IMR-90 (cell line): ENCODE data around the gene GPC6. TPM values are rescaled to one million over a fixed set of nuclear protein-coding genes. Genes with fewer than 3 reads are reported as not detected.
A peak's percentile ranks its signal among the peaks of the same experiment; 100 is the strongest.

Experiments used
- ATAC-seq: fragments of 200-7000 bp; cut with Tn5 transposase; 2 replicates; pipeline ENCODE4 v1.9.1; 2020; ENCODE audit warnings: low read depth, mild to moderate bottlenecking, moderate library complexity
- BruUV-seq: library from RNA; stranded (reverse); fragments of 400-500 nt; replicated peaks from 2 replicates; lab custom pipeline; 2021; lab: Mats Ljungman, UMichigan
- CTCF ChIA-PET: fragments of 300-600 bp; formaldehyde crosslinking; extraction: SDS; loops from one replicate; lab custom pipeline; 2021; ENCODE audit warnings: antibody characterized with exemption; lab: Yijun Ruan, JAX
- POLR2A ChIA-PET: fragments of 300-600 bp; sonication (Branson Sonifier 250); formaldehyde crosslinking; loops from one replicate; lab custom pipeline; 2022; ENCODE audit warnings: antibody characterized with exemption; ENCODE audit not compliant: unreplicated experiment; lab: Charles Lee
- DNase-seq: peaks from one replicate; pipeline ENCODE4 v3.0.0; 2013
- H2AFZ ChIP-seq: replicated peaks from 2 replicates; pipeline ENCODE3; 2013; ENCODE audit warnings: low read length, mild to moderate bottlenecking; ENCODE audit not compliant: poor library complexity
- H2AK5ac ChIP-seq: 2 replicates; pipeline ENCODE4 v1.6.1; 2013; ENCODE audit warnings: low read depth, low read length, inconsistent platforms
- H2AK9ac ChIP-seq: replicated peaks from 2 replicates; pipeline ENCODE3; 2013; ENCODE audit warnings: mild to moderate bottlenecking, low read depth, low read length, moderate library complexity; ENCODE audit not compliant: poor library complexity
- H2BK120ac ChIP-seq: 2 replicates; pipeline ENCODE4 v1.6.1; 2013; ENCODE audit warnings: low read depth, low read length, inconsistent platforms
- H2BK15ac ChIP-seq: 3 replicates; pipeline ENCODE4 v1.6.1; 2013; ENCODE audit warnings: low read depth, low read length, inconsistent platforms
- H2BK20ac ChIP-seq: 2 replicates; pipeline ENCODE4 v1.6.1; 2013; ENCODE audit warnings: low read depth, mild to moderate bottlenecking, inconsistent platforms, low read length, moderate library complexity
- H2BK5ac ChIP-seq: 2 replicates; pipeline ENCODE4 v1.6.1; 2013; ENCODE audit warnings: mild to moderate bottlenecking, low read depth, low read length, inconsistent platforms; ENCODE audit not compliant: poor library complexity, severe bottlenecking
- H3K14ac ChIP-seq: replicated peaks from 2 replicates; pipeline ENCODE4 v1.6.1; 2013; ENCODE audit warnings: low read depth, low read length, inconsistent platforms
- H3K18ac ChIP-seq: 2 replicates; pipeline ENCODE4 v1.6.1; 2013; ENCODE audit warnings: low read depth, low read length, control low read depth
- H3K23ac ChIP-seq: 2 replicates; pipeline ENCODE4 v1.6.1; 2013; ENCODE audit warnings: low read depth, low read length, inconsistent platforms
- H3K27ac ChIP-seq: 2 replicates; pipeline ENCODE4 v1.5.1; 2013; ENCODE audit warnings: mild to moderate bottlenecking, control low read depth, low read length; ENCODE audit not compliant: insufficient read depth
- H3K27me3 ChIP-seq: 2 replicates; pipeline ENCODE4 v1.6.1; 2013; ENCODE audit warnings: low read length; ENCODE audit not compliant: control insufficient read depth, insufficient read depth
- H3K36me3 ChIP-seq: 2 replicates; pipeline ENCODE4 v1.6.1; 2013; ENCODE audit warnings: low read length, mixed read lengths; ENCODE audit not compliant: control insufficient read depth, insufficient read depth
- H3K4ac ChIP-seq: 2 replicates; pipeline ENCODE4 v1.6.1; 2013; ENCODE audit warnings: low read depth, low read length, inconsistent platforms
- H3K4me1 ChIP-seq: 2 replicates; pipeline ENCODE4 v1.6.1; 2013; ENCODE audit warnings: low read length, mixed read lengths; ENCODE audit not compliant: control insufficient read depth, insufficient read depth
- H3K4me2 ChIP-seq: 2 replicates; pipeline ENCODE4 v1.6.1; 2013; ENCODE audit warnings: low read depth, mild to moderate bottlenecking, control low read depth, low read length, moderate library complexity
- H3K4me3 ChIP-seq: 2 replicates; pipeline ENCODE4 v1.5.1; 2013; ENCODE audit warnings: low read depth, mild to moderate bottlenecking, control low read depth, low read length, moderate library complexity; ENCODE audit not compliant: insufficient read depth
- H3K56ac ChIP-seq: 2 replicates; pipeline ENCODE4 v1.6.1; 2013; ENCODE audit warnings: low read length, inconsistent platforms; ENCODE audit not compliant: insufficient read depth; ENCODE audit errors: extremely low read depth
- H3K79me1 ChIP-seq, 2 experiments: 2 replicates each; pipeline ENCODE4 v1.6.1; 2013; ENCODE audit warnings: low read length in 2 of 2, inconsistent platforms in 1 of 2, low read depth in 1 of 2
- H3K9ac ChIP-seq: 2 replicates; pipeline ENCODE4 v1.6.1; 2013; ENCODE audit warnings: low read depth, low read length, control low read depth
- H3K9me1 ChIP-seq: 2 replicates; pipeline ENCODE4 v1.6.1; 2013; ENCODE audit warnings: low read length, inconsistent platforms; ENCODE audit not compliant: insufficient read depth
- H3K9me3 ChIP-seq: 2 replicates; pipeline ENCODE4 v1.6.1; 2013; ENCODE audit warnings: low read length; ENCODE audit not compliant: control insufficient read depth, insufficient read depth
- H4K20me1 ChIP-seq: 2 replicates; pipeline ENCODE4 v1.6.1; 2013; ENCODE audit warnings: low read length, inconsistent platforms; ENCODE audit not compliant: insufficient read depth
- H4K5ac ChIP-seq: 2 replicates; pipeline ENCODE4 v1.6.1; 2013; ENCODE audit warnings: mild to moderate bottlenecking, low read depth, low read length, control low read depth
- H4K8ac ChIP-seq, 2 experiments: 2 replicates each; pipeline ENCODE4 v1.6.1; 2013; ENCODE audit warnings: low read depth in 2 of 2, low read length in 2 of 2, control low read depth in 1 of 2, inconsistent platforms in 1 of 2
- H4K91ac ChIP-seq: 2 replicates; pipeline ENCODE4 v1.6.1; 2013; ENCODE audit warnings: low read depth, low read length, inconsistent platforms; ENCODE audit not compliant: insufficient read depth
- CHD1 ChIP-seq: IDR thresholded peaks from 2 replicates; pipeline ENCODE4 v1.6.1; 2012; ENCODE audit warnings: low read depth, low read length, improper control_type of control experiment
- FOS ChIP-seq: fragments of 150-350 bp; IDR thresholded peaks from 2 replicates; pipeline ENCODE4 v1.6.1; 2016; ENCODE audit warnings: low read depth, low read length
- MAZ ChIP-seq: IDR thresholded peaks from 2 replicates; pipeline ENCODE4 v1.6.1; 2012; ENCODE audit warnings: low read depth, mild to moderate bottlenecking, low read length, improper control_type of control experiment, moderate library complexity, borderline replicate concordance
- MXI1 ChIP-seq: IDR thresholded peaks from 2 replicates; pipeline ENCODE4 v1.6.1; 2012; ENCODE audit warnings: low read depth, mild to moderate bottlenecking, low read length, moderate library complexity, borderline replicate concordance
- NFE2L2 ChIP-seq: fragments of 150-350 bp; IDR thresholded peaks from 2 replicates; pipeline ENCODE4 v1.6.1; 2016; ENCODE audit warnings: low read depth, mild to moderate bottlenecking, low read length
- POLR2A ChIP-seq: IDR thresholded peaks from 2 replicates; pipeline ENCODE4 v1.6.1; 2012; ENCODE audit warnings: mild to moderate bottlenecking, low read depth, low read length
- RAD21 ChIP-seq: IDR thresholded peaks from 2 replicates; pipeline ENCODE4 v1.6.1; 2012; ENCODE audit warnings: low read length, improper control_type of control experiment
- RCOR1 ChIP-seq: IDR thresholded peaks from 2 replicates; pipeline ENCODE4 v1.6.1; 2012; ENCODE audit warnings: mild to moderate bottlenecking, low read length, improper control_type of control experiment; ENCODE audit not compliant: insufficient replicate concordance
- RFX5 ChIP-seq: IDR thresholded peaks from 2 replicates; pipeline ENCODE4 v1.8.0; 2012; ENCODE audit warnings: low read depth, mild to moderate bottlenecking, low read length, moderate library complexity
- SMC3 ChIP-seq: fragments of 150-350 bp; IDR thresholded peaks from 2 replicates; pipeline ENCODE4 v1.6.1; 2016; ENCODE audit warnings: low read depth, mild to moderate bottlenecking, antibody characterized with exemption, low read length, moderate library complexity
- USF2 ChIP-seq: fragments of 150-350 bp; IDR thresholded peaks from 2 replicates; pipeline ENCODE4 v1.6.1; 2017; ENCODE audit warnings: mild to moderate bottlenecking, antibody characterized with exemption, low read length, low read depth
- WGBS, 2 experiments: methylation state at CpG; one replicate each; pipeline versions ENCODE4 v1.1.5 to v1.1.7; 2013; ENCODE audit warnings: missing lambda C conversion rate in 2 of 2; ENCODE audit not compliant: insufficient read length in 1 of 2; ENCODE audit errors: extremely low coverage in 2 of 2; 5-methylcytosine and 5-hydroxymethylcytosine counted together
- dilution Hi-C: fragments of 300-500 bp; cut with HindIII; formaldehyde crosslinking; loops from one replicate; pipeline ENCODE4 v1.14.3; 2018; ENCODE audit warnings: low sequenced_read_pairs; ENCODE audit not compliant: unreplicated experiment
- in situ Hi-C: fragments of 300-500 bp; cut with MboI; formaldehyde crosslinking; loops from 3 replicates; pipeline ENCODE4 v1.14.3; 2019; ENCODE audit warnings: low sequenced_read_pairs, inconsistent platforms, mixed read lengths
- intact Hi-C: fragments of 100-400 bp; cut with micrococcal nuclease; formaldehyde crosslinking; loops from 2 replicates; pipeline ENCODE4 v1.10.0; 2022
- polyA plus RNA-seq, 3 experiments: library from polyadenylated mRNA; depleted of rRNA; stranded (reverse); fragments of >200 nt; gene quantifications; 2 replicates each; pipeline ENCODE4 v1.2.3, GENCODE V29; 2012; ENCODE audit warnings: low replicate concordance in 1 of 3
- total RNA-seq: library from RNA; depleted of rRNA; stranded (reverse); fragments of >200 nt; gene quantifications from 2 replicates; pipeline ENCODE4 v1.2.3, GENCODE V29; 2012
- TF ChIP-seq, protein P1 (sequence below): fragments of 150-350 bp; IDR thresholded peaks from 2 replicates; pipeline ENCODE4 v1.6.1; 2016; ENCODE audit warnings: low read depth, mild to moderate bottlenecking, low read length, moderate library complexity, borderline replicate concordance
- TF ChIP-seq, protein P2 (sequence below): conservative IDR thresholded peaks from 2 replicates; pipeline ENCODE4 v1.5.1; 2012; ENCODE audit warnings: mild to moderate bottlenecking, low read depth, low read length, improper control_type of control experiment

The GPC6 gene
- total and polyA plus RNA-seq, 2 of the 4 experiments (the other 2 are of a cell fraction): 14.9 to 39.4 TPM

- CTCF ChIA-PET: interaction anchor here (0.6 to 1.1 kb wide), 3 partner anchors 10 to 338 kb away, joined by 3 read pairs; no protein-coding TSS in a partner anchor
- ATAC-seq: no peak
- no peak overlapping the region for H3K4me2 ChIP-seq
Measured at GRCh38 chr13:93777504-93777903, 550.9 kb downstream of the GPC6 start.

More at GRCh38 chr13:93777504-93777903, 550.9 kb downstream of the GPC6 start:
- intact Hi-C loops (loop anchor here (5.0 kb wide), 1 partner anchor 550 kb away; the partner anchor contains the start of gene GPC6), dilution Hi-C loops (no loop called here), in situ Hi-C loops (no loop called here)
- Histone ChIP-seq H2AK5ac (no peak overlapping the region), H3K23ac (no peak overlapping the region), H2BK15ac (no peak overlapping the region), H3K9me3 (no peaks in the 10 kb centered on the region), H4K8ac (no peak overlapping the region), H4K20me1 (no peaks in the 10 kb centered on the region), H3K18ac (no peak overlapping the region), H3K9ac (no peak overlapping the region), H3K9me1 (no peaks in the 10 kb centered on the region), H2BK20ac (no peak overlapping the region), H2BK120ac (no peak overlapping the region), H3K27me3 (no peaks in the 10 kb centered on the region), H2BK5ac (peak overlapping the region; percentile 4), H2AK9ac (no peak overlapping the region), H3K27ac (no peak overlapping the region), H3K79me1 (no peaks in the 10 kb centered on the region), H3K4ac (no peak overlapping the region), H3K56ac (no peak overlapping the region), H4K5ac (no peak overlapping the region), H4K91ac (no peak overlapping the region), H2AFZ (no peak overlapping the region), H3K4me1 (peaks cover 7% of the 10 kb centered on the region; the same call in 1 of the 2 replicates), H3K36me3 (no peaks in the 10 kb centered on the region), H3K14ac (no peak overlapping the region), H3K4me3 (no peak overlapping the region)
- no peak for TF ChIP-seq NFE2L2
- TF ChIP-seq RFX5: no peak
- TF ChIP-seq MXI1: no peak
- TF ChIP-seq POLR2A: no peak
- no peak for TF ChIP-seq USF2
- TF ChIP-seq SMC3: no peak
- no peak for TF ChIP-seq FOS
- no peak for TF ChIP-seq RAD21
- TF ChIP-seq CHD1: no peak
- TF ChIP-seq, protein P1, sequence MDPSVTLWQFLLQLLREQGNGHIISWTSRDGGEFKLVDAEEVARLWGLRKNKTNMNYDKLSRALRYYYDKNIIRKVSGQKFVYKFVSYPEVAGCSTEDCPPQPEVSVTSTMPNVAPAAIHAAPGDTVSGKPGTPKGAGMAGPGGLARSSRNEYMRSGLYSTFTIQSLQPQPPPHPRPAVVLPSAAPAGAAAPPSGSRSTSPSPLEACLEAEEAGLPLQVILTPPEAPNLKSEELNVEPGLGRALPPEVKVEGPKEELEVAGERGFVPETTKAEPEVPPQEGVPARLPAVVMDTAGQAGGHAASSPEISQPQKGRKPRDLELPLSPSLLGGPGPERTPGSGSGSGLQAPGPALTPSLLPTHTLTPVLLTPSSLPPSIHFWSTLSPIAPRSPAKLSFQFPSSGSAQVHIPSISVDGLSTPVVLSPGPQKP: no peak
- no peak for TF ChIP-seq MAZ
- no peak for TF ChIP-seq RCOR1
- TF ChIP-seq, protein P2, sequence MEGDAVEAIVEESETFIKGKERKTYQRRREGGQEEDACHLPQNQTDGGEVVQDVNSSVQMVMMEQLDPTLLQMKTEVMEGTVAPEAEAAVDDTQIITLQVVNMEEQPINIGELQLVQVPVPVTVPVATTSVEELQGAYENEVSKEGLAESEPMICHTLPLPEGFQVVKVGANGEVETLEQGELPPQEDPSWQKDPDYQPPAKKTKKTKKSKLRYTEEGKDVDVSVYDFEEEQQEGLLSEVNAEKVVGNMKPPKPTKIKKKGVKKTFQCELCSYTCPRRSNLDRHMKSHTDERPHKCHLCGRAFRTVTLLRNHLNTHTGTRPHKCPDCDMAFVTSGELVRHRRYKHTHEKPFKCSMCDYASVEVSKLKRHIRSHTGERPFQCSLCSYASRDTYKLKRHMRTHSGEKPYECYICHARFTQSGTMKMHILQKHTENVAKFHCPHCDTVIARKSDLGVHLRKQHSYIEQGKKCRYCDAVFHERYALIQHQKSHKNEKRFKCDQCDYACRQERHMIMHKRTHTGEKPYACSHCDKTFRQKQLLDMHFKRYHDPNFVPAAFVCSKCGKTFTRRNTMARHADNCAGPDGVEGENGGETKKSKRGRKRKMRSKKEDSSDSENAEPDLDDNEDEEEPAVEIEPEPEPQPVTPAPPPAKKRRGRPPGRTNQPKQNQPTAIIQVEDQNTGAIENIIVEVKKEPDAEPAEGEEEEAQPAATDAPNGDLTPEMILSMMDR: no peak
- WGBS, 2 experiments: no CpG with 5 or more reads among the region's 2 CpGs
- BruUV-seq: no TSS peak
- no peak for DNase-seq
- POLR2A ChIA-PET: no interaction called here
